B cell (primary cell): ENCODE measurements around the gene TRANK1. TPM values are rescaled to one million over a fixed set of nuclear protein-coding genes. Genes with fewer than 3 reads are reported as not detected.

Source experiments
- ATAC-seq: fragments of 200-7000 bp; cut with Tn5 transposase; one replicate; pipeline ENCODE4 v1.10.0; 2021; ENCODE audit warnings: low read depth, mild to moderate bottlenecking, moderate number of reproducible peaks, moderate library complexity
- CTCF ChIA-PET: fragments of 350-600 bp; sonication (Branson Sonifier 250); formaldehyde crosslinking; loops from one replicate; lab custom pipeline; 2021; ENCODE audit warnings: antibody characterized with exemption, inconsistent platforms; lab: Charles Lee
- POLR2A ChIA-PET: fragments of 350-600 bp; sonication (Branson Sonifier 250); formaldehyde crosslinking; loops from one replicate; lab custom pipeline; 2021; ENCODE audit warnings: antibody characterized with exemption; lab: Charles Lee
- DNase-seq: peaks from one replicate; pipeline ENCODE4 v3.0.0; 2013
- H2AFZ ChIP-seq: 2 replicates; pipeline ENCODE4 v1.6.1; 2012; ENCODE audit warnings: mild to moderate bottlenecking, low read depth, low read length; ENCODE audit not compliant: insufficient read depth, poor library complexity, severe bottlenecking
- H3K27ac ChIP-seq, 2 donors: 1 replicate in 1 of 2; 2 replicates in 1 of 2; pipeline ENCODE4 v1.5.1; 2012 to 2013; ENCODE audit warnings: low read length in 2 of 2, mild to moderate bottlenecking in 2 of 2, moderate library complexity in 1 of 2
- H3K27me3 ChIP-seq, 4 experiments: fragments of 200-600 bp in 1 of 4; sonication (generic) in 1 of 4; replicated peaks in 1 of 4; 1 replicate in 2 of 4; 2 replicates in 2 of 4; pipeline versions ENCODE4 v1.6.1 to v1.7.0; 2013 to 2016; ENCODE audit warnings: low read length in 3 of 4, mild to moderate bottlenecking in 2 of 4, mixed read lengths in 1 of 4, moderate library complexity in 1 of 4; ENCODE audit not compliant: insufficient read depth in 4 of 4, control insufficient read depth in 3 of 4; ENCODE audit errors: control extremely low read depth in 1 of 4
- H3K36me3 ChIP-seq, 2 experiments: replicated peaks in 1 of 2; 1 replicate in 1 of 2; 2 replicates in 1 of 2; pipeline versions ENCODE4 v1.6.1 to v1.7.1; 2013; ENCODE audit warnings: low read length in 1 of 2; ENCODE audit not compliant: insufficient read depth in 2 of 2, control insufficient read depth in 1 of 2; ENCODE audit errors: control extremely low read depth in 1 of 2, extremely low read depth in 1 of 2
- H3K4me1 ChIP-seq, 2 donors: fragments of 200-600 bp in 1 of 2; sonication (generic) in 1 of 2; 1 replicate in 1 of 2; 2 replicates in 1 of 2; pipeline versions ENCODE4 v1.5.1 to v1.6.1; 2013 to 2017; ENCODE audit warnings: low read length in 2 of 2; ENCODE audit not compliant: control insufficient read depth in 2 of 2, insufficient read depth in 2 of 2
- H3K4me2 ChIP-seq: replicated peaks from 2 replicates; pipeline ENCODE3; 2012; ENCODE audit warnings: mild to moderate bottlenecking, low read depth, low read length; ENCODE audit not compliant: poor library complexity, severe bottlenecking
- H3K4me3 ChIP-seq, 5 experiments: fragments of 200-600 bp in 1 of 5; sonication (generic) in 1 of 5; 1 replicate in 3 of 5; 2 replicates in 2 of 5; pipeline versions ENCODE4 v1.5.1 to v1.7.0; 2011 to 2016; ENCODE audit warnings: low read length in 4 of 5, mild to moderate bottlenecking in 4 of 5, low read depth in 2 of 5, control low read depth in 1 of 5, moderate library complexity in 1 of 5; ENCODE audit not compliant: insufficient read depth in 1 of 5; ENCODE audit errors: control extremely low read depth in 1 of 5, extremely low read depth in 1 of 5
- H3K79me2 ChIP-seq: fragments of 200-600 bp; sonication (generic); one replicate; pipeline ENCODE4 v1.6.0; 2016; ENCODE audit warnings: low read length; ENCODE audit not compliant: control insufficient read depth, insufficient read depth
- H3K9ac ChIP-seq: fragments of 200-600 bp; sonication (generic); 2 replicates; pipeline ENCODE4 v1.6.1; 2017; ENCODE audit warnings: mild to moderate bottlenecking, low read length, moderate library complexity
- H3K9me3 ChIP-seq, 3 donors: one replicate each; pipeline versions ENCODE4 v1.6.1 to v1.7.1; 2013; ENCODE audit warnings: low read length in 2 of 3; ENCODE audit not compliant: control insufficient read depth in 2 of 3, insufficient read depth in 1 of 3; ENCODE audit errors: control extremely low read depth in 1 of 3
- H4K20me1 ChIP-seq: 2 replicates; pipeline ENCODE4 v1.6.0; 2012; ENCODE audit warnings: mild to moderate bottlenecking, low read length; ENCODE audit not compliant: insufficient read depth, control insufficient read depth, poor library complexity, severe bottlenecking
- H3K27ac Mint-ChIP-seq: one replicate; pipeline ENCODE4 v1.8.0; 2021; ENCODE audit warnings: mixed read lengths
- H3K27me3 Mint-ChIP-seq: one replicate; pipeline ENCODE4 v1.8.0; 2021; ENCODE audit warnings: mixed read lengths
- H3K4me1 Mint-ChIP-seq: one replicate; pipeline ENCODE4 v1.8.0; 2021; ENCODE audit warnings: mixed read lengths
- H3K4me3 Mint-ChIP-seq: one replicate; pipeline ENCODE4 v1.8.0; 2021; ENCODE audit warnings: mixed read lengths
- H3K9me3 Mint-ChIP-seq: one replicate; pipeline ENCODE4 v1.8.0; 2022; ENCODE audit warnings: mixed read lengths; ENCODE audit not compliant: insufficient read depth
- EZH2 ChIP-seq: IDR thresholded peaks from 2 replicates; pipeline ENCODE4 v1.6.1; 2012; ENCODE audit warnings: borderline replicate concordance, low read depth, mild to moderate bottlenecking, moderate library complexity, low read length; ENCODE audit not compliant: insufficient read depth, poor library complexity, severe bottlenecking
- WGBS: methylation state at CpG from one replicate; pipeline ENCODE4 v1.1.5; 2013; ENCODE audit warnings: missing lambda C conversion rate; ENCODE audit not compliant: insufficient coverage; 5-methylcytosine and 5-hydroxymethylcytosine counted together
- intact Hi-C: fragments of 100-400 bp; cut with micrococcal nuclease; formaldehyde crosslinking; loops from one replicate; pipeline ENCODE4 v1.10.0; 2022
- polyA plus RNA-seq: library from polyadenylated mRNA; depleted of rRNA; stranded (reverse); fragments of >200 nt; gene quantifications from 2 replicates; pipeline ENCODE4 v1.2.3, GENCODE V29; 2012
- total RNA-seq, 2 donors: library from RNA; stranded (reverse); fragments of 120-200 nt in 1 of 2; gene quantifications; 1 replicate in 1 of 2; 2 replicates in 1 of 2; pipeline versions ENCODE4 v1.2.3 to v1.2.4, GENCODE V29; 2013 to 2022
- TF ChIP-seq, protein P1 (sequence below): fragments of 200-600 bp; IDR thresholded peaks from one replicate; pipeline ENCODE4 v1.8.0; 2022; ENCODE audit warnings: antibody characterized with exemption, mild to moderate bottlenecking

The TRANK1 gene
- total and polyA plus RNA-seq, 2 donors (not counting 1 experiment from before 2014, with no cell fraction given), result 20.8 to 147 TPM

DNA sequence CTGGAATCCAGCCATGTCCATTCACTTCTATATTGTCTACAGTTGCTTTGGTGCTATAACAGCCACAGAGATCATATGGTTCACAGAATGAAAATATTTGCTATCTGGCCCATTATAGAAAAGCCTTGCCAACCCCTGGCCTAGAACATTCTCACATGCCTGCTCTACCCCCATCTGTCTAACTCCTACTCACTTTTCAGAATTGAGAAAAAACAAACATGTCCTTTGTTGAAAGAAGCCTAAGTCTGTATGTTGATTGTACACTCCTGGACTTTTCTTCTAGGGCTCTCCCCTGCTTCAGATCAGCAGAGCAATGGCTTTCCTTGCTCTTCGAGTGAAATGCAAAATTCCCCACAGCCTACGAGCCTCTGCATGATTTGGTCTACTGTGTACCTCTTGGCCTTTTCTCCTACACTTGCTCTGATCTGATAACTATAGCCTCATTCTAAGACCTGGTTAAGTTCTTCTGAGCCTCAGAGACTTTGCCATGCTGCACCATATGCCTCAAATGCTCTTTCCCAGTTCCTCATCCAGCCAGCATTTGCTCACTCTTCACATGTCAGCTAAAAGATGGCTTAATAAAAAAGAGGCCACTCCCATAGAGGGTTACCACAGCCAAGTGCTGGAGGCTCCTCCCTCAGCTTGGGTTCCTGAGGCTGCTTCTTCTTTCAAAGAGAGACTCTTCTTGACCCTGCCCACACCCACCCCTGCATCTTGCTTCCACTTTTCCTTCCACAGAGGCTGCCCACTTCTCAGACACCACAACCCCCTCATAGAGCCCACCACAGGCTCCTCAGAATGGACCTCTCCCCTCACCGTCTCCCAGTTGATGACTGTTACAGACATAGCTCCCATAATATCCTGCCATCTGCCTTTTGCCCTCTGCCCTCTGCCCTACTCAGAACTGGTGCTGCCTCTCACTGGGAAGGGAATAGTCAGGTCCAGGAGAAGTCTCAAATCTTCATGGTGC is 157.6 kb downstream of the TRANK1 start:
- Mint-ChIP-seq H3K4me3 (no peak overlapping the region), H3K4me1 (no peaks in the 10 kb centered on the region), H3K27me3 (peaks cover 12% of the 10 kb centered on the region), H3K9me3 (no peaks in the 10 kb centered on the region), H3K27ac (no peak overlapping the region)
- Histone ChIP-seq H3K9me3 (no peaks in the 10 kb centered on the region), H3K4me3 (no peak overlapping the region), H3K36me3 (no peaks in the 10 kb centered on the region), H3K4me2 (no peak overlapping the region), H4K20me1 (no peaks in the 10 kb centered on the region), H2AFZ (no peak overlapping the region), H3K9ac (no peak overlapping the region), H3K27ac (no peak overlapping the region), H3K4me1 (no peaks in the 10 kb centered on the region), H3K79me2 (no peaks in the 10 kb centered on the region), H3K27me3 (no peaks in the 10 kb centered on the region)
- ATAC-seq (no peak), DNase-seq (no peak)
- TF ChIP-seq, protein P1, sequence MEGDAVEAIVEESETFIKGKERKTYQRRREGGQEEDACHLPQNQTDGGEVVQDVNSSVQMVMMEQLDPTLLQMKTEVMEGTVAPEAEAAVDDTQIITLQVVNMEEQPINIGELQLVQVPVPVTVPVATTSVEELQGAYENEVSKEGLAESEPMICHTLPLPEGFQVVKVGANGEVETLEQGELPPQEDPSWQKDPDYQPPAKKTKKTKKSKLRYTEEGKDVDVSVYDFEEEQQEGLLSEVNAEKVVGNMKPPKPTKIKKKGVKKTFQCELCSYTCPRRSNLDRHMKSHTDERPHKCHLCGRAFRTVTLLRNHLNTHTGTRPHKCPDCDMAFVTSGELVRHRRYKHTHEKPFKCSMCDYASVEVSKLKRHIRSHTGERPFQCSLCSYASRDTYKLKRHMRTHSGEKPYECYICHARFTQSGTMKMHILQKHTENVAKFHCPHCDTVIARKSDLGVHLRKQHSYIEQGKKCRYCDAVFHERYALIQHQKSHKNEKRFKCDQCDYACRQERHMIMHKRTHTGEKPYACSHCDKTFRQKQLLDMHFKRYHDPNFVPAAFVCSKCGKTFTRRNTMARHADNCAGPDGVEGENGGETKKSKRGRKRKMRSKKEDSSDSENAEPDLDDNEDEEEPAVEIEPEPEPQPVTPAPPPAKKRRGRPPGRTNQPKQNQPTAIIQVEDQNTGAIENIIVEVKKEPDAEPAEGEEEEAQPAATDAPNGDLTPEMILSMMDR, result no peak
- TF ChIP-seq EZH2, result no peak
- ChIA-PET CTCF (interaction anchor here (0.9 kb wide), 1 partner anchor 172 kb away, joined by 3 read pairs; no protein-coding TSS in a partner anchor), POLR2A (no interaction called here)
- intact Hi-C loops, result no loop called here
- 98% methylated on average over 3 of the region's 3 CpGs for WGBS

DNA sequence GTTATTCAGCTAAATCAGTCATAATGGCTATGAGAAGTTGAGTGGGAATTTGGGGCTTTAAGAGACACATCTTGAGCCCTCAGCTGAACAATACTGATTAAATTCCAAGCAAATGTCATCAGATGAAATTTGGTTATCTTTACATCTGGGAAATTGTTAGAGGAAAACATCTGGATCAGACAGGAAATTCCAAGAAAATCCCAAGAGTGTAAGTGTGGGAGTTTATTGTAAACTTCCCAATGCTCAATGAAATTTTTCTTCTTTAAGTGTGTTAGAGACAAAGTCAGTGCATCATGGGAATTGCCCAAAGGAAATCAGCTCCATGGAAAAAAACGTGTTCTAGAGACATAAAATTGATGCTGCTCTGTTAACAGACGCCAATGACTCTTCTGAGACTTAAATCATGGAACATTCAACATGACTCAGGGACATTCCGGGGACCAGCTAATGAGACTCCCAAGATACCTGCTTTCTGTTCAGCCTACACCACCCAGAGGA is 160.7 kb downstream of the TRANK1 start:
- Histone ChIP-seq H3K36me3 (no peaks in the 10 kb centered on the region), H3K4me3 (no peak overlapping the region), H3K27me3 (no peaks in the 10 kb centered on the region), H3K9me3 (peaks cover 0 to 1% (median 0%) of the 10 kb centered on the region in 3 donors), H3K27ac (no peak overlapping the region), H3K9ac (no peak overlapping the region), H4K20me1 (no peaks in the 10 kb centered on the region), H3K79me2 (no peaks in the 10 kb centered on the region), H3K4me2 (no peak overlapping the region), H2AFZ (no peak overlapping the region), H3K4me1 (no peaks in the 10 kb centered on the region)
- DNase-seq (no peak), ATAC-seq (no peak)
- TF ChIP-seq EZH2, result no peak
- TF ChIP-seq, protein P1, result no peak
- CTCF ChIA-PET, result interaction anchor here (0.6 to 0.8 kb wide), 2 partner anchors 75 to 175 kb away, joined by 3 to 6 read pairs; no protein-coding TSS in a partner anchor
- Mint-ChIP-seq H3K27me3 (peaks cover 4% of the 10 kb centered on the region), H3K9me3 (no peaks in the 10 kb centered on the region), H3K27ac (no peak overlapping the region), H3K4me1 (no peaks in the 10 kb centered on the region), H3K4me3 (no peak overlapping the region)
- POLR2A ChIA-PET, result no interaction called here
- intact Hi-C loops, result no loop called here
- 0% methylated on average over 1 of the region's 3 CpGs for WGBS
